ENCODE results near the gene ZNRF3. TPM values are rescaled to one million over a fixed set of nuclear protein-coding genes. Genes with fewer than 3 reads are reported as not detected.

The ZNRF3 gene
- total and polyA plus RNA-seq, 7 donors, result 0.23 to 13.6 (median 8.9) TPM

DNA sequence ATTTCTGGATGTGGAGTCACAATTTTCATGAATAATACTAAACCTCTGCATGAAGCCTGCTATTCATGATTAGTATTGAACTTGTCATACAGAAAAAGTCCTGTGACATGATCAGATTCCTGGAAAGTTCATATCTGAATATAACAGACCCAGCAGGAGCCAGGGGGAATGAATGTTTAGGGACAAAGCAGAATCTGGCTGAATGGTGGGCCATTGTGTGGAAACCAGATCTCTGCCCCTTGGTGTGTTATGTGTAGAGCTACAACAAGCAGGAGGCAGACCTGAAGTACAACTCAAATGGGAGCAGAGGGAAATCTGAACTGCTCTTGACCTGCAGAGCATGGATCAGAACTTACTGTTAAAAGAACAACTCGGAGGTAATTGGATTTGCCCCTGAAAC is 219.7 kb downstream of the ZNRF3 start:
- Histone ChIP-seq H3K4me3 (no peak overlapping the region), H3K27ac (no peak overlapping the region), H3K4me1 (no peaks in the 10 kb centered on the region), H3K36me3 (no peaks in the 10 kb centered on the region), H3K27me3 (no peaks in the 10 kb centered on the region), H3K9me3 (no peaks in the 10 kb centered on the region)
- 91 to 92% methylated on average over 1 of the region's 1 CpG for WGBS, 2 donors
- no peak for DNase-seq
- intact Hi-C loops (cut with DNase I), result no loop called here
- TF ChIP-seq, protein P1, sequence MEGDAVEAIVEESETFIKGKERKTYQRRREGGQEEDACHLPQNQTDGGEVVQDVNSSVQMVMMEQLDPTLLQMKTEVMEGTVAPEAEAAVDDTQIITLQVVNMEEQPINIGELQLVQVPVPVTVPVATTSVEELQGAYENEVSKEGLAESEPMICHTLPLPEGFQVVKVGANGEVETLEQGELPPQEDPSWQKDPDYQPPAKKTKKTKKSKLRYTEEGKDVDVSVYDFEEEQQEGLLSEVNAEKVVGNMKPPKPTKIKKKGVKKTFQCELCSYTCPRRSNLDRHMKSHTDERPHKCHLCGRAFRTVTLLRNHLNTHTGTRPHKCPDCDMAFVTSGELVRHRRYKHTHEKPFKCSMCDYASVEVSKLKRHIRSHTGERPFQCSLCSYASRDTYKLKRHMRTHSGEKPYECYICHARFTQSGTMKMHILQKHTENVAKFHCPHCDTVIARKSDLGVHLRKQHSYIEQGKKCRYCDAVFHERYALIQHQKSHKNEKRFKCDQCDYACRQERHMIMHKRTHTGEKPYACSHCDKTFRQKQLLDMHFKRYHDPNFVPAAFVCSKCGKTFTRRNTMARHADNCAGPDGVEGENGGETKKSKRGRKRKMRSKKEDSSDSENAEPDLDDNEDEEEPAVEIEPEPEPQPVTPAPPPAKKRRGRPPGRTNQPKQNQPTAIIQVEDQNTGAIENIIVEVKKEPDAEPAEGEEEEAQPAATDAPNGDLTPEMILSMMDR (IDR thresholded peaks at IDR 0.05), result no peak
- TF ChIP-seq EP300 (IDR thresholded peaks at IDR 0.05), result no peak
- TF ChIP-seq POLR2AphosphoS5 (IDR thresholded peaks at IDR 0.05), result no peak
- no peak for TF ChIP-seq POLR2A (IDR thresholded peaks at IDR 0.05)

DNA sequence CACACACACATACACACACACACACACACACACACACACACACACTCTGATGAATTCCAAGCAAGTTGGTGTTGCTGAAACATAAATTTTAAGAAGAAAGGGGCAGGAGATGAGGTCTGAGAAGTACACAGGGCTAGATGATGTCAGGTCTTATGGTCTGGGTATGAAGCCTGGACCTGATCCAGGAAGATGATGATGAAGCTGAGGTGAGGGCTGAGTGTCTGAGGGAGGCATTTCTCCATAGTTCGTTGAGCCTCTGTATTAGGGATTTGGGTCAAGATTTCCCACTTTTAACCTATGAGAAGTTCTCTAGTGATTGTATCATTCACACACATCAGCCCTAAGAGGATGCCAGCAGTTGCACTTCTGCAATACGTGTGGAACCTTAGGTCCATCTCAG is 222.1 kb downstream of the ZNRF3 start:
- TF ChIP-seq POLR2A (IDR thresholded peaks at IDR 0.05) (no peak), POLR2AphosphoS5 (IDR thresholded peaks at IDR 0.05) (no peak), EP300 (IDR thresholded peaks at IDR 0.05) (no peak)
- TF ChIP-seq, protein P1 (IDR thresholded peaks at IDR 0.05), result no peak
- H3K9me3 ChIP-seq, result no peaks in the 10 kb centered on the region
- DNase-seq, result no peak
- no peaks in the 10 kb centered on the region for H3K27me3 ChIP-seq
- no peak overlapping the region for H3K27ac ChIP-seq
- H3K36me3 ChIP-seq, result no peaks in the 10 kb centered on the region
- intact Hi-C loops (cut with DNase I), result no loop called here
- no peak overlapping the region for H3K4me3 ChIP-seq
- no peaks in the 10 kb centered on the region for H3K4me1 ChIP-seq
- WGBS, 2 donors, result 72 to 78% methylated on average over 2 of the region's 2 CpGs

DNA sequence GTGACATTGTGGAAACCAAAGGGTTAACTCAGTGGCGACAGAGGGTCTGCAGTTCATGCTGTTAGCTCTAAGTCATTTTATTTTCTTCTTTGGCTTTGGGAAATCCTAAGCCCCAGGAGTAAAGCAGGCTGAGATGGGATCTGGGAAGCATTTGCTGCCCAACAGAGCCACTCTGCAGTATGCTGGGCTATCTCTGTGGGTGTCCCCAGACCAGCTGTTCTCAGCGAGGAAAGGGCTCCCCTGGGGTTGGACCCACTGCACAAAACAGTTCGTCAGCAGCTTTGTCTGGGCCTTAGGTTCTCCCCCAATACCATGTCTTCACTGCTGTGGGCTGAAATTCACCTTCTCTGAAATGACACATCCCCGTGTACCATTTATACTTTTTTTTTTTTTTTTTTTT is 223.5 kb downstream of the ZNRF3 start:
- 51 to 74% methylated on average over 4 of the region's 4 CpGs for whole genome bisulfite sequencing, 2 donors
- intact Hi-C loops (cut with DNase I), result no loop called here

More for the DNA sequence above, 223.5 kb downstream of the ZNRF3 start:
- Histone ChIP-seq H3K27ac (no peak overlapping the region), H3K4me3 (no peak overlapping the region), H3K9me3 (no peaks in the 10 kb centered on the region), H3K36me3 (no peaks in the 10 kb centered on the region), H3K4me1 (no peaks in the 10 kb centered on the region), H3K27me3 (no peaks in the 10 kb centered on the region)
- no peak for DNase-seq
- TF ChIP-seq POLR2AphosphoS5 (IDR thresholded peaks at IDR 0.05) (no peak), POLR2A (IDR thresholded peaks at IDR 0.05) (no peak), EP300 (IDR thresholded peaks at IDR 0.05) (no peak)
- TF ChIP-seq, protein P1 (IDR thresholded peaks at IDR 0.05), result no peak

Small RNAs within 50 kb of the gene (small RNA-seq; reads per million reads assigned to genes)
- 0 reads per million in 3 donors for gene Z93930.1

Other genes starting within 250 kb of the ZNRF3 start
- gene TTC28, start 203.7 kb upstream of the ZNRF3 start, total RNA-seq, result 100 to 1,000 TPM in 1 of 4 donors, 10 to 100 TPM in 3; 46.1 to 102 (median 63.2) TPM
- gene TTC28, start 203.7 kb upstream of the ZNRF3 start, polyA plus RNA-seq, result 1 to 10 TPM in 2 of 3 donors, under 1 TPM in 1; 0.23 to 4.6 (median 1.8) TPM
- 1 to 10 TPM; 2.8 to 4.6 (median 3.6) TPM for gene CHEK2, start 141.8 kb upstream of the ZNRF3 start, total RNA-seq
- gene CHEK2, start 141.8 kb upstream of the ZNRF3 start, polyA plus RNA-seq, result 10 to 100 TPM; 10.2 to 17.4 (median 10.6) TPM
- gene HSCB, start 141.5 kb upstream of the ZNRF3 start, total RNA-seq, result 10 to 100 TPM; 29.9 to 67.5 (median 32.5) TPM
- 10 to 100 TPM; 16.6 to 28.8 (median 19.5) TPM for gene HSCB, start 141.5 kb upstream of the ZNRF3 start, polyA plus RNA-seq
- 10 to 100 TPM; 23.9 to 33.2 (median 29.8) TPM for gene CCDC117, start 110.9 kb upstream of the ZNRF3 start, total RNA-seq
- gene CCDC117, start 110.9 kb upstream of the ZNRF3 start, polyA plus RNA-seq, result 10 to 100 TPM in 1 of 3 donors, 1 to 10 TPM in 2; 9.6 to 10.4 (median 9.6) TPM
- 100 to 1,000 TPM in 2 of 4 donors, 10 to 100 TPM in 2; 76.7 to 126 (median 106) TPM for gene XBP1, start 83.0 kb upstream of the ZNRF3 start, total RNA-seq
- 100 to 1,000 TPM in 2 of 3 donors, 10 to 100 TPM in 1; 87.6 to 134 (median 106) TPM for gene XBP1, start 83.0 kb upstream of the ZNRF3 start, polyA plus RNA-seq
- not detected for gene C22orf31, start 178.3 kb downstream of the ZNRF3 start, total RNA-seq
- under 1 TPM in 1 of 3 donors, not detected in 2; 0.60 TPM for gene C22orf31, start 178.3 kb downstream of the ZNRF3 start, polyA plus RNA-seq
- gene KREMEN1, start 189.5 kb downstream of the ZNRF3 start, total RNA-seq, result 1 to 10 TPM; 4.2 to 9.7 (median 5.2) TPM
- gene KREMEN1, start 189.5 kb downstream of the ZNRF3 start, polyA plus RNA-seq, result 10 to 100 TPM in 1 of 3 donors, 1 to 10 TPM in 2; 6.7 to 13.2 (median 7.8) TPM